ENCODE results near the gene KRT31.

DNA sequence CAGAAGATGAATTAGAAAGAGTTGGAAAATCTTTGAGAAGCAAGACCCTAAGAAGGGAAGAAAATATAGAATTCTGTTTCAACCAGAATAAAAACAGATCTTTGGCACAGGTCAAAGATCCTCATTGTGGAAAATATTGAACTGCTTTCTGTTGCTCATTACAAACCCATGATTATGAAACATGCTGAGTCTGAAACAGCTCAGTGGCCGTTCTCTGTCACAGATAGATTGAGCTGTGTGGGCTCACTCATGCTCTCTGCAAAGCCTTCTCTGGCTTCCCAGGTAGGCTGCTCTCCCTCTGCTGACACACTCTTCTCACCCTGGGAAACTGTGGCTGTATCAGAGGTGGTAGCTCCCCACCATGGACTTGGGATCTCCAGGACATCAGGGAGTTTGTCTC, 46.8 kb upstream of the KRT31 start:
- TF ChIP-seq, protein P1, sequence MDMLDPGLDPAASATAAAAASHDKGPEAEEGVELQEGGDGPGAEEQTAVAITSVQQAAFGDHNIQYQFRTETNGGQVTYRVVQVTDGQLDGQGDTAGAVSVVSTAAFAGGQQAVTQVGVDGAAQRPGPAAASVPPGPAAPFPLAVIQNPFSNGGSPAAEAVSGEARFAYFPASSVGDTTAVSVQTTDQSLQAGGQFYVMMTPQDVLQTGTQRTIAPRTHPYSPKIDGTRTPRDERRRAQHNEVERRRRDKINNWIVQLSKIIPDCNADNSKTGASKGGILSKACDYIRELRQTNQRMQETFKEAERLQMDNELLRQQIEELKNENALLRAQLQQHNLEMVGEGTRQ (IDR thresholded peaks at IDR 0.05; ENCODE audit: borderline replicate concordance, low read depth, low read length): no peak
- TF ChIP-seq CTCF (IDR thresholded peaks at IDR 0.05) (no peak), RFX5 (IDR thresholded peaks at IDR 0.05; ENCODE audit: low read length) (no peak), TAF1 (IDR thresholded peaks at IDR 0.05; ENCODE audit: borderline replicate concordance, low read depth, low read length) (no peak), NRF1 (IDR thresholded peaks at IDR 0.05; ENCODE audit: low read depth, low read length) (no peak), ELF1 (IDR thresholded peaks at IDR 0.05) (no peak), FOXM1 (IDR thresholded peaks at IDR 0.05; ENCODE audit: low read depth) (no peak), GATA2 (CRISPR knock-in tag; IDR thresholded peaks at IDR 0.05) (no peak), YY1 (IDR thresholded peaks at IDR 0.05; ENCODE audit: low read depth) (no peak), JUND (IDR thresholded peaks at IDR 0.05) (no peak)
- TF ChIP-seq, protein P2, sequence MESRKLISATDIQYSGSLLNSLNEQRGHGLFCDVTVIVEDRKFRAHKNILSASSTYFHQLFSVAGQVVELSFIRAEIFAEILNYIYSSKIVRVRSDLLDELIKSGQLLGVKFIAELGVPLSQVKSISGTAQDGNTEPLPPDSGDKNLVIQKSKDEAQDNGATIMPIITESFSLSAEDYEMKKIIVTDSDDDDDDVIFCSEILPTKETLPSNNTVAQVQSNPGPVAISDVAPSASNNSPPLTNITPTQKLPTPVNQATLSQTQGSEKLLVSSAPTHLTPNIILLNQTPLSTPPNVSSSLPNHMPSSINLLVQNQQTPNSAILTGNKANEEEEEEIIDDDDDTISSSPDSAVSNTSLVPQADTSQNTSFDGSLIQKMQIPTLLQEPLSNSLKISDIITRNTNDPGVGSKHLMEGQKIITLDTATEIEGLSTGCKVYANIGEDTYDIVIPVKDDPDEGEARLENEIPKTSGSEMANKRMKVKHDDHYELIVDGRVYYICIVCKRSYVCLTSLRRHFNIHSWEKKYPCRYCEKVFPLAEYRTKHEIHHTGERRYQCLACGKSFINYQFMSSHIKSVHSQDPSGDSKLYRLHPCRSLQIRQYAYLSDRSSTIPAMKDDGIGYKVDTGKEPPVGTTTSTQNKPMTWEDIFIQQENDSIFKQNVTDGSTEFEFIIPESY (IDR thresholded peaks at IDR 0.05; ENCODE audit: borderline replicate concordance, low read depth): no peak
